ENCODE results near the gene UBE2J1.

DNA sequence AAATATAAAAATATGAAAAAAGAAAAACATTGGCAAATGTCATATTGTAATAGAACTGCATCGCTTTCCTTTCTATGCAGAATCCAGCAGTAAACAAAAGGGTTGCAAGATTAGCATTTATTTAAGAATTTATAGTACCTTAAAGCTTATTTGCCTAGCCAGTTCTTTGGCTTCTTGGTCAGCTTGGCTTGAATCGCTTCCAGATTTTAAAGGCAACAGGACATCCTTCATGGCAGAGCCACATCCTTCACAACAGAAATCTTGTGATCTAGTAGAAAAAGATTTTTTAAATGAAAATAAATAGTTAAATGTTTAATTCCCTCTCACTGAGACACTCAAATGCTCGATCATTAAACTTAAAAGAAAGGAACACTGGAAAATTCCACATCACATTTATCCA lies 17.4 kb downstream of the UBE2J1 start:
- no peak for TF ChIP-seq CREB1 (IDR thresholded peaks at IDR 0.05; ENCODE audit: low read depth)
- TF ChIP-seq GABPA (IDR thresholded peaks at IDR 0.05; ENCODE audit: low read depth) = no peak
- no peak for TF ChIP-seq EZH2 (IDR thresholded peaks at IDR 0.05; ENCODE audit: borderline replicate concordance, control insufficient read depth, low read depth, low read length)
- no peak for TF ChIP-seq SIN3A (IDR thresholded peaks at IDR 0.05; ENCODE audit: low read depth, low read length)
- no peak for TF ChIP-seq ZZZ3 (IDR thresholded peaks at IDR 0.05; ENCODE audit: control insufficient read depth, insufficient read length, low read depth)
- no peak for TF ChIP-seq POLR2A (IDR thresholded peaks at IDR 0.05; ENCODE audit: low read depth, low read length)
- TF ChIP-seq, protein P1, sequence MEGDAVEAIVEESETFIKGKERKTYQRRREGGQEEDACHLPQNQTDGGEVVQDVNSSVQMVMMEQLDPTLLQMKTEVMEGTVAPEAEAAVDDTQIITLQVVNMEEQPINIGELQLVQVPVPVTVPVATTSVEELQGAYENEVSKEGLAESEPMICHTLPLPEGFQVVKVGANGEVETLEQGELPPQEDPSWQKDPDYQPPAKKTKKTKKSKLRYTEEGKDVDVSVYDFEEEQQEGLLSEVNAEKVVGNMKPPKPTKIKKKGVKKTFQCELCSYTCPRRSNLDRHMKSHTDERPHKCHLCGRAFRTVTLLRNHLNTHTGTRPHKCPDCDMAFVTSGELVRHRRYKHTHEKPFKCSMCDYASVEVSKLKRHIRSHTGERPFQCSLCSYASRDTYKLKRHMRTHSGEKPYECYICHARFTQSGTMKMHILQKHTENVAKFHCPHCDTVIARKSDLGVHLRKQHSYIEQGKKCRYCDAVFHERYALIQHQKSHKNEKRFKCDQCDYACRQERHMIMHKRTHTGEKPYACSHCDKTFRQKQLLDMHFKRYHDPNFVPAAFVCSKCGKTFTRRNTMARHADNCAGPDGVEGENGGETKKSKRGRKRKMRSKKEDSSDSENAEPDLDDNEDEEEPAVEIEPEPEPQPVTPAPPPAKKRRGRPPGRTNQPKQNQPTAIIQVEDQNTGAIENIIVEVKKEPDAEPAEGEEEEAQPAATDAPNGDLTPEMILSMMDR (IDR thresholded peaks at IDR 0.05 in 2 of 3, conservative IDR thresholded peaks at IDR 0.05 in 1 of 3; ENCODE audit: control insufficient read depth in 2 of 3, extremely low read depth in 1 of 3, insufficient read depth in 1 of 3, low read depth in 3 of 3, low read length in 3 of 3) = no peak
- no peak for TF ChIP-seq IKZF1 (conservative IDR thresholded peaks at IDR 0.05)
- TF ChIP-seq IRF4 (IDR thresholded peaks at IDR 0.05; ENCODE audit: low read depth, low read length) = no peak
- TF ChIP-seq USF2 (IDR thresholded peaks at IDR 0.05; ENCODE audit: borderline replicate concordance, low read depth, low read length) = no peak
- TF ChIP-seq RBBP5 (conservative IDR thresholded peaks at IDR 0.05) = no peak
